Stimulated activated effector memory CD8-positive, alpha-beta T cell treated with anti-CD3 and anti-CD28 coated beads, Interleukin-12 subunit alpha, Interleukin-12 subunit beta, amount 100 ng/mL, for 72 hours (primary cell): Measurements from ENCODE around the gene ADAMTSL3.
A peak's percentile ranks its signal among the peaks of the same experiment; 100 is the strongest.

ENCODE experiments used
- ATAC-seq: fragments of 150-1000 bp; cut with Tn5 transposase; 2 replicates; pipeline ENCODE4 v1.10.0; 2021
- DNase-seq, 2 donors: peaks; one replicate each; pipeline ENCODE4 v3.0.0; 2021 to 2022; ENCODE audit warnings: low spot score in 2 of 2
- H3K27ac Mint-ChIP-seq: one replicate; pipeline ENCODE4 v1.8.0; 2022; ENCODE audit warnings: mild to moderate bottlenecking, mixed read lengths
- H3K36me3 Mint-ChIP-seq: one replicate; pipeline ENCODE4 v1.8.0; 2022; ENCODE audit warnings: mild to moderate bottlenecking, mixed read lengths
- H3K4me1 Mint-ChIP-seq: one replicate; pipeline ENCODE4 v1.8.0; 2022; ENCODE audit warnings: mixed read lengths
- H3K4me3 Mint-ChIP-seq: one replicate; pipeline ENCODE4 v1.8.0; 2022; ENCODE audit warnings: mild to moderate bottlenecking, mixed read lengths
- H3K9me3 Mint-ChIP-seq: one replicate; pipeline ENCODE4 v1.8.0; 2022; ENCODE audit warnings: mixed read lengths

The ADAMTSL3 gene

DNA sequence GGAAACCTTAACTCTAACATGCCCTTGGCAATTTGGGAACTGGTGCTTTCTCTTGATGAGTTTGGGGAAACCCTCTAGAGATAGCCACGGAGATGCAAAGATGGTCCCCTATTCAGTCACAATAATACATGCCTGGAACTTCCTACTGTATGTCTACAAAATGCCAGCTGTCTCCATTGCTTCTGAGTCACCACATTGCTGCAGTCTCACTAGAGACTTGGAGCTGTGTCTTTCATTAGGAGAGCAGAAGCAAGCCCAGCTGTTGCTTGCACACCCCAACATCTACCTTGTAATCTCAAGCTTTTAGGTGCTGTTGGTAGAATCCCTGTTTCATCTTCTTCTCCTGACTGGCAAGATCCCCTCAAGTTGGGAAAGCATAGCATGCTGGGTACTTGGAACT lies 261.0 kb downstream of the ADAMTSL3 start:
- Mint-ChIP-seq H3K27ac (no peak overlapping the region), H3K4me3 (no peak overlapping the region), H3K36me3 (no peaks in the 10 kb centered on the region), H3K4me1 (peaks cover 17% of the 10 kb centered on the region), H3K9me3 (peaks cover 2% of the 10 kb centered on the region)
- DNase-seq (no peak), ATAC-seq (no peak)

DNA sequence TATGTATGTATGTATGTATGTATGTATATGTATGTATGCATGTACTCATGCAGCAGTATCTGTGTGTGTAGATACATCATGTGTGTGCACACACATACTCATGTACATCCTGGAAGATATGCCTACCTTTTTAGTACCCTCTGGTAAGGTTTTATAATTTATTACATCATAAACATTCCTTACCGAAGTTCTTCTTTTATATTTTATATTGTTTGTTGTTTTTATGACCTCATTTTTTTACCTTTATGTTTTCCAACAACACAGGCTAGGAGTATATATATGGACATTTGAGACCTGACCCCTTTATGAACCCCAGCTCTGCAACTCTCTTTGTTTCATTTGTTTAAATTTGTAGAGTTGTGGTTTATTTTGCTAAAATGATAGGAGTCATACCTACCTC lies 263.5 kb downstream of the ADAMTSL3 start:
- H3K4me1 Mint-ChIP-seq: peaks cover 17% of the 10 kb centered on the region
- DNase-seq: no peak
- ATAC-seq: no peak
- H3K27ac Mint-ChIP-seq: no peak overlapping the region
- H3K4me3 Mint-ChIP-seq: no peak overlapping the region
- no peaks in the 10 kb centered on the region for H3K36me3 Mint-ChIP-seq
- no peaks in the 10 kb centered on the region for H3K9me3 Mint-ChIP-seq

DNA sequence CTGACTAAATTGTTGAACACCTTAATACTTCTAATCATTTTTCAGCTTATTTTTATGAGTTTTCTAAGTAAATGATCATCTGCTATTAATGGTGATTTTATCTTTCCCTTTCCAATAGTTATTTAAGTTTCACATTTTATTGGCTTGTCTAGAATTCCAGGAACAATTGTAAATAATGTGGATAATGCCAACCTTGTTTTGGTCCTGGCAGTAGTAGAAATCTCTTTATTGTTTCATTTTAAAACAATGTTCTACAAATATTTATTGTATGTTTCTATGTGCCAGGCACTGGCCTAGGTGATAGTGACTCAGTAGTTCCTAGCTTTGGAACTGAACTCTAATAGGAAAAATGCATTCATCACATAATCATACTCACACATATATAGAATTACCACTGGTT lies 264.1 kb downstream of the ADAMTSL3 start:
- Mint-ChIP-seq H3K9me3 (no peaks in the 10 kb centered on the region), H3K4me3 (no peak overlapping the region), H3K4me1 (peaks cover 17% of the 10 kb centered on the region), H3K36me3 (no peaks in the 10 kb centered on the region), H3K27ac (no peak overlapping the region)
- ATAC-seq (no peak), DNase-seq (no peak)

DNA sequence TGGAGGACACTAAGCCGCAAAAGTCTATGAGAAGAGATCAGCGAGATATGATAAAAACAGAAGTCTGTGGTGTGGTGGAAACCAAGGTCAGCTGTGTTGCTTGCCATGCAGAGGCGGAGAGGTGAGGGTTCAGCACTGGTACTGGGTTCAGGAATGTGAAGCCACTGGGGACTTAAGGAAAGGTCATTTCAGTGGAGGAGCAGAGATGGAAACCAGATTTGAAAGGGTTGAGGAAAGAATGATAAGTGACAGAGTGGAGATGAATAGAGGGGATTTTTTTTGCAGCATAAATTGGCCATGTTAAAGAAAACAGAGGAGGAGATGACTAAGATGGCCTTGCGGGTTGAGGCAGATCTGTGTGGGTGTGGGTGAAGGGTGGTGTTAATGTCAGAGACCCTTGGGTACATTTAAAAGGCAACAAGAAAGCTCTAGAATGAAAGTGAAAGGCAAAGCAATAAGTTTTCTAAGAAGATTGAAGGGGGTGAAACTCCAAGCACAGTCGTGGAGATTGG lies 265.5 kb downstream of the ADAMTSL3 start:
- Mint-ChIP-seq H3K27ac (no peak overlapping the region), H3K4me1 (peaks cover 17% of the 10 kb centered on the region), H3K36me3 (no peaks in the 10 kb centered on the region), H3K9me3 (no peaks in the 10 kb centered on the region), H3K4me3 (no peak overlapping the region)
- ATAC-seq: peak; percentile 87
- DNase-seq: no peak

DNA sequence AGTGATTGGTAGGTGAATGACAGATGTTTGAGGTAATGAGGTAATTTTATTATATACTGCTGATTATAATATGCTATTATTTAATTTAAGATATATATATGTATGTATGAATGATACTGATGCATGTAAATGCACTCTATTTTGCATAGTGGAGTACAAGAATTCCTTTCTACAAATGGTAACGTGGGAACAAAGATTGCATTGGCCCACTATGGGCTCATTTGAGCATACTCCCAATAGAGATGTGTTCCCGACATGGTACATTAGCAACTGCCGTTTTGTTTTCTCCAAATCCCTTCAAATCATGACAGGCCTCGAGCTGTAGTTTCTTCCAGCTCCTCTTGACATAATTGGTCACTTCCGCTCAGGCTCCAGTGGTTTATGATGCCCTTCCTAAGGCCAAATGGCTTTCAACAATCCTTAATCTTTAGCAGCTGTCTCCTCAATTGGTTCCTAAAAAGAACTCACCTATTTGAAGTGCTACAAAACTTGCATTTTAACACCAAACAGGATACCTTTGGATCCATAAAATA lies 266.1 kb downstream of the ADAMTSL3 start:
- ATAC-seq: no peak
- H3K4me1 Mint-ChIP-seq: peaks cover 17% of the 10 kb centered on the region
- no peak for DNase-seq

DNA sequence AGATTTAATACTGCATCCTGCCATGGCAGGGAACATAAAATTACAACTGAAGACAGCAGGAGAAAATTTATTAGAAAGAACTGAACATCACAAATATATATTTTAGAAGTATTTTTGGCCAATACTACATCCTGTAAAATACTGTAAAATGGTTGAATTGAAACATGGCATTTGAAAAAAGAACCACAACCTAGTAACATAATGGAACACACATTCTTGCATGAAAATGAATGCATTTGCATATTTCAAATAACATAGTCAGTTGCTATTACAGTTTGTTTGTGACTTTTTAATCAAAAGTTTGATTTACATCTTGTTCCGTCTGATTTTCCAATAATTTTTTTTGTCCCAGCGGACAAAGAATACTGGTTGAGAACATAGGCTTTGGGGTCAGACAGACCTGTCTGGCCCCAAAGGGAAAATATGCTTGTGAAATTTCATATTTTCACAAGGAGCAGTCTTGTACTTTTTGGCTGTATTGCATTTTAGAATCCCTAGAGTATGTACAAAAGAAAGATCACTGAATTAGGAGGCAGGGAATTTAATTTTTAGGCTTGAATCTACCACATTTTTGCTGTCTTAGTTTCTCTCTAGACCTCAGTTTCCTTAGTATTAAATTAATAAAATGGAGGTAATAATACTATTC lies 268.8 kb downstream of the ADAMTSL3 start:
- Mint-ChIP-seq H3K27ac (no peak overlapping the region), H3K36me3 (no peaks in the 10 kb centered on the region), H3K4me1 (peaks cover 17% of the 10 kb centered on the region), H3K4me3 (no peak overlapping the region), H3K9me3 (no peaks in the 10 kb centered on the region)
- DNase-seq (no peak), ATAC-seq (no peak)

More for the DNA sequence above, 266.1 kb downstream of the ADAMTSL3 start:
- no peaks in the 10 kb centered on the region for H3K36me3 Mint-ChIP-seq
- H3K27ac Mint-ChIP-seq: no peak overlapping the region
- no peaks in the 10 kb centered on the region for H3K9me3 Mint-ChIP-seq
- no peak overlapping the region for H3K4me3 Mint-ChIP-seq

DNA sequence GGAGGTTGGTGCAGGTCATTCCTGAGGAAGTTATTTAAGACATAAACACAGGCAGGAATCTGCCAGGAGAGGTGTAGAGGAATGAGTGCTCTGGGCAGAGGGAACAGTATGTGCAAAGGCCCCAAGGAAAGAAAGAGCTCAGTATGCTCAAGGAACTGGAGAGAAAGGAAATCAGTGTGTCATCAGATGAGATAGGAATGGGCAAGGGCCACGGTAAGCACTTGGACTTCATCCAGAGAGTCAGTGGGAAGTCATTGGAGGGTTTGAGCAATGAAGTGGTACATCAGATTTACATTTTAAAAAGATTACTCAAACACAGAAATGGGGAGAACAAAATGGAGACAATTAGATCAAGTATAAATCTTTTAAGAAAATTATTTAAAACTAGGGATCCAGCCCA lies 272.2 kb downstream of the ADAMTSL3 start:
- Mint-ChIP-seq H3K4me3 (no peak overlapping the region), H3K36me3 (no peaks in the 10 kb centered on the region), H3K4me1 (no peaks in the 10 kb centered on the region), H3K27ac (no peak overlapping the region), H3K9me3 (no peaks in the 10 kb centered on the region)
- DNase-seq (no peak), ATAC-seq (no peak)

DNA sequence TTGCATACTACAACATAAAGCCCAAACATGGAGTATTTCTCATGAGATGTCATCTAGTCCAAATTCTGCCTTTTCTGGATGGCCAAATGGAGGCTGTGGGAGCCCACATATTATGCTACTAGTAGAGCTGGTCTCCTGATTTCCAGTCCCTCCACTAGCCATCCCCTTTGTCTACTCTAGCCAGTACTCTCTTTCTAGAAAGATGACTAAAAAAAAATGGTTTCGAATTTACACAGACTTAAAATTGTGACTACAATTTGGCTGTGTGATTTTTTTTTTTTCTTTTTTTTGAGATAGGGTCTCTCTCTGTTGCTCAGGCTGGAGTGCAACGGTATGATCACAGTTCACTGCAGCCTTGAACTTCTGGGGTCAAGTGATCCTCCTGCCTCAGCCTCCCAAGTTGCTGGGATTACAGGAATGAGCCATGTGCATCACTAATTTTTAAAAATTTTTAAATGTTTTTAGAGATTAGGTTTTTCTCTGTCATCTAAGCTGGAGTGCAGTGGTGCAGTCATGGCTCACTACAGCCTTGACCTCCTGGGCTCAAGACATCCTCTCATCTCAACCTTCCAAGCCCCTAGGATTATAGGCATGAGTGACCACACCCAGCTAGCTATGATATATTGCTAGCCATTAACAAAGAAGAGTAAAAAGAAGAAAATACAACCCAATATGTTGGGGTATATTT lies 273.9 kb downstream of the ADAMTSL3 start:
- peaks cover under 1% of the 10 kb centered on the region for H3K9me3 Mint-ChIP-seq
- no peaks in the 10 kb centered on the region for H3K4me1 Mint-ChIP-seq
- no peaks in the 10 kb centered on the region for H3K36me3 Mint-ChIP-seq
- DNase-seq (no peak), ATAC-seq (no peak)
- H3K27ac Mint-ChIP-seq: no peak overlapping the region
- peak overlapping the region; percentile 33 for H3K4me3 Mint-ChIP-seq

DNA sequence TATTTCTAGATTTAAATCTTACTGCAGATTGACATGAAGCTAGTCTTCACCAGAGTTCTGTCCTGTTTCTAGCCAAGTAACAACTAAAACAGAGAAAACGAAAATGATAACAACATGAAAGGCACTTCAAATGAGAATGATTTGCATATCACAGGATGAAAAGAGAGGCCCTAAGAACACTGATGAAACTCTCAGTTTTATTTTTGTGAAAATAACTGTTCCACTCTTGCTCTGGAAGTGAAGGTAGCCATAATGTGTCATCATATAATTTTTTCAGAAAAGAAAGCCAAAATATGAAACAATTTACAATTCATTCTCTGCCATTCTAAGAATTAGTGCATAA lies 274.4 kb downstream of the ADAMTSL3 start:
- Mint-ChIP-seq H3K4me3 (peak overlapping the region; percentile 33), H3K9me3 (peaks cover 3% of the 10 kb centered on the region), H3K36me3 (no peaks in the 10 kb centered on the region), H3K27ac (no peak overlapping the region), H3K4me1 (no peaks in the 10 kb centered on the region)
- ATAC-seq (peak; percentile 46), DNase-seq (no peak)

DNA sequence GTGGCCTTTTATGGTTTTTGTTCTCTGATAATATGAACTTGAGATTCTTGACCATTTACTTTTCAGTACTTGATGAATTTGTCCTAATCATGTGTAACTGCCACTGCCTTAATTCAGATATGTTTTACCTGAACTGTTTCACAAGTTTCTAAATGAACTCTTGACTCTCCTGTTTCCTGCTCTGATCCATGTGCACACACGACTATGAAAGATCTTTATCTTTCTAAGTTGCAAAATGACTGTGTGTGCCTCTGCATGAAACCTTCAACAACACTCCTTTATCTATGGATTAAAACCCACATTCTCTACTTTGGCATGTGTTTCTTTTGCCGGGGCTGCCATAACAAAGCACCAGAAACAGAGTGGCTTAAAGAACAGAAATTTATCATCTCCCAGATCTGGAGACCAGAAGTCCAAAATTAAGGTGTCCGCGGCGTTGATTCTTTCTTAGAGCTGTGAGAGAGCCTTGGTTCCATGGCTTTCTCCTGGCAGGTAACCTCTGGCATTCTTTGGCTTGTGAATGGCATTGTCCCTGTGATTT lies 275.0 kb downstream of the ADAMTSL3 start:
- no peak for ATAC-seq
- H3K27ac Mint-ChIP-seq: no peak overlapping the region
- no peak for DNase-seq

DNA sequence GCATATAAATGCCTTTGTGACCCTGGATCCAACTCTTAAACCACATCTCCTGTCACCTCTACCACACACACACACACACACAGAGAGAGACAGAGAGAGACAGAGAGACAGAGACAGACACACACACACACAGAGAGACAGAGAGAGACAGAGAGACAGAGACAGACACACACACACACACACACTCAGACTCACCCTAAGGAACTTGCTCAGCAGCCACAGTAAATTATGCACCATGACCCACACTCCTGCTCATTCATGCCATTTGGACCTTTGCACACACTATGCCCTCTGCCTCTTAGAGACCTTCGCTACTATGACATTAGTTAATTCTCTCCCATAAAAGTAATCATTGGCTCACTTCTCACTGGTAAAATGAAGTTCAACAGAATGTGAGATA lies 275.7 kb downstream of the ADAMTSL3 start:
- Mint-ChIP-seq H3K4me1 (no peaks in the 10 kb centered on the region), H3K36me3 (no peaks in the 10 kb centered on the region), H3K27ac (no peak overlapping the region), H3K4me3 (no peak overlapping the region), H3K9me3 (peaks cover 3% of the 10 kb centered on the region)
- no peak for ATAC-seq
- no peak for DNase-seq

More for the DNA sequence above, 275.0 kb downstream of the ADAMTSL3 start:
- Mint-ChIP-seq H3K36me3 (no peaks in the 10 kb centered on the region), H3K4me1 (no peaks in the 10 kb centered on the region), H3K4me3 (no peak overlapping the region), H3K9me3 (peaks cover 3% of the 10 kb centered on the region)

DNA sequence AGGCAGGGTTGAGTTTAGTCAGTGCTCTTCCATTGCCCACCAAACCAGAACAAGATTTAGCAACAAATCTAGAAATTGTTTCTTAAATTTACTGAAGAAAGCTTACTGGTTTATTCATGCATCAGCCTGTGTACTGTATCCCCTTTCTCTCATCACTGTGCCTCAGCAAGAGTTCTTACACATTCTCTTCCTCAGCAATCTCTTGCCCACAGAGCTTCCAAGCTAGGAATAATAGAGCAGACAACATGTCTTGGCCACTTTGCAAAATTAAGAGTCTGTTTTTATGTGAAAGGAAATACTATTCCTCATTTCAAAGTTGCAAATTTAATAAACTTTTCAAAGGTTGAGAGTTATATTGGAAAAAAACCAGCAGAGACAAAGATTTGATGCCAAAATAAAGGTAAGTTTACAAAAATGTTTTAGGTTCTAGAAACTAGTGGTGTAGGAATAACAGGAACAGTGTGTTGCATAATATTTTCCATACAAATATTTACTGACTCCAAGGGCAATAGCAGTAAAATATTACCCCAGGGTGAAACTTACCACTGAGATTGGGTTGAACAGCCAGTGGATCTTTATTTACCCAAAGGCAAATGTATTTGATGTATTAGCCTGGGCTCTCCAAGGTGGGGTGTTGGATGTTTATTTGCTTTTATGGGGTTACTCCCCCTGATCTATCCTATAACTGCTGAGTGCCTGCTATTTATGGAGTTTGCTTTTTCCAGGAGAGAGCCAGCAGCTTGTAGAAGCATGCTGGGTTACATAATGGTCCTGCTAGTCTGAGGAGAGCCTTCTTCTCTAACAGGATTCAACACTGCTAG lies 276.7 kb downstream of the ADAMTSL3 start:
- no peak for ATAC-seq
- no peak overlapping the region for H3K4me3 Mint-ChIP-seq
- H3K9me3 Mint-ChIP-seq: peaks cover 6% of the 10 kb centered on the region
- no peak for DNase-seq
- H3K27ac Mint-ChIP-seq: no peak overlapping the region
- no peaks in the 10 kb centered on the region for H3K36me3 Mint-ChIP-seq
- no peaks in the 10 kb centered on the region for H3K4me1 Mint-ChIP-seq

DNA sequence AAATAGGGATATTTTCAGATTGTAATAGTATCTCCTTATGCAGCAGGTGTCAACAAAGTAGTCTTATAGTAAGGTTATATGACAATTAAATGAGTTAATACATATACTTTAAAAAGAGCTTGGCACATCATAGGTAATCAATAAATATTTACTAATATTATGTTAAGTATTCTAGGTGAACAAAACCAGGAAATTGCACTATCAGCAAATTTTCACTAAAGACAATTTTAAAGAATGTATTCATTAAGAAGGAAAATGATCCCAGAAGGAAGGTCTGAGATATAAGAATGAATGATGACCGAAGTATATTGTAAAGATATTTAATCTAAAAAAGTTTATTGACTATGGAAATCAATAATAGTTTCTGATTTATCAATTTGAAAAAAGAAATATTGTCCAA lies 281.9 kb downstream of the ADAMTSL3 start:
- no peak overlapping the region for H3K27ac Mint-ChIP-seq
- ATAC-seq (no peak), DNase-seq (no peak)
- H3K9me3 Mint-ChIP-seq: peaks cover 6% of the 10 kb centered on the region
- H3K4me1 Mint-ChIP-seq: no peaks in the 10 kb centered on the region
- no peak overlapping the region for H3K4me3 Mint-ChIP-seq
- H3K36me3 Mint-ChIP-seq: no peaks in the 10 kb centered on the region

DNA sequence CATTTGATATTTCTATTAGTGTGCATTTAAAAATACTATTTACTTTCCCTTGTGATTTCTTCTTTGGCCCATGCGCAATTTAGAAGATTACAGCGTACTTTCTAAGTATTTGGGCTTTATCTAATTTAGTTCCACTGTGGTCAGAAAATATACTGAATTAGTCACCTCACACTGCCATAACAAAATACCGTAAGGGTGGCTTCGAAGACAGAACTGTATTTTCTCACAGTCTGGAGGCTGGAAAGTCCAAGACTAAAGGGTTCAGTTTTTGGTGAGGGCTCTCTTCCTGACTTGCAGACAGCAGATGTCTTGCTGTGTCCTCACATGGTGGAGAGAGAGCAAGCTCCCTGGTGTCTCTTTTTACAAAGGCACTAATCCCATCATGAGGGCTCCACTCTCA lies 286.2 kb downstream of the ADAMTSL3 start:
- ATAC-seq (no peak), DNase-seq (no peak)
- Mint-ChIP-seq H3K27ac (no peak overlapping the region), H3K4me3 (no peak overlapping the region), H3K9me3 (no peaks in the 10 kb centered on the region), H3K4me1 (no peaks in the 10 kb centered on the region), H3K36me3 (no peaks in the 10 kb centered on the region)

DNA sequence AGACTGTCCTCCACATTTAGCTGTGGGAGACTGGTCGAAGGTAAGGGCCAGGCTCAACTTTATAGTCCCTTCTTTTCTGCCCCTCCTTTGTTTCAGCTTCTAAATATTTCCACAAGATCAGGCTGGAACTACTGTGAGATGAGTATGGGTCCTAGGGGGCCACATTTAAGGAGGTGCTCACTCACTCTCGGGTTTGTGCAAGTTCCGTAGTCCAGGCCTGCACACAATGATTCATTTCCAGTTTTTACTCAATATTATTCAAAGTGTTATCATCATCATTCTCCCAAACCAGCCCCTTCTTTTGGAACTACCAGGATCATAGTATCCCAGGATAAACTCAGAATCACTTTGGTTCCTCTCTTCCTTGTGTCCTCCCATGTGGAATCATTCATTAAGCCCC lies 289.1 kb downstream of the ADAMTSL3 start:
- H3K4me3 Mint-ChIP-seq: no peak overlapping the region
- no peak for ATAC-seq
- no peaks in the 10 kb centered on the region for H3K4me1 Mint-ChIP-seq
- H3K36me3 Mint-ChIP-seq: no peaks in the 10 kb centered on the region
- H3K27ac Mint-ChIP-seq: no peak overlapping the region
- H3K9me3 Mint-ChIP-seq: peaks cover 4% of the 10 kb centered on the region
- no peak for DNase-seq
